NCI-H524 treated with DMSO at 0.1 percent for 48 hours (cell line): ENCODE data around the gene NETO1.

Experiments
- DNase-seq: peaks from one replicate; lab custom pipeline; 2025; lab: John Stamatoyannopoulos, UW

Gene NETO1

DNA sequence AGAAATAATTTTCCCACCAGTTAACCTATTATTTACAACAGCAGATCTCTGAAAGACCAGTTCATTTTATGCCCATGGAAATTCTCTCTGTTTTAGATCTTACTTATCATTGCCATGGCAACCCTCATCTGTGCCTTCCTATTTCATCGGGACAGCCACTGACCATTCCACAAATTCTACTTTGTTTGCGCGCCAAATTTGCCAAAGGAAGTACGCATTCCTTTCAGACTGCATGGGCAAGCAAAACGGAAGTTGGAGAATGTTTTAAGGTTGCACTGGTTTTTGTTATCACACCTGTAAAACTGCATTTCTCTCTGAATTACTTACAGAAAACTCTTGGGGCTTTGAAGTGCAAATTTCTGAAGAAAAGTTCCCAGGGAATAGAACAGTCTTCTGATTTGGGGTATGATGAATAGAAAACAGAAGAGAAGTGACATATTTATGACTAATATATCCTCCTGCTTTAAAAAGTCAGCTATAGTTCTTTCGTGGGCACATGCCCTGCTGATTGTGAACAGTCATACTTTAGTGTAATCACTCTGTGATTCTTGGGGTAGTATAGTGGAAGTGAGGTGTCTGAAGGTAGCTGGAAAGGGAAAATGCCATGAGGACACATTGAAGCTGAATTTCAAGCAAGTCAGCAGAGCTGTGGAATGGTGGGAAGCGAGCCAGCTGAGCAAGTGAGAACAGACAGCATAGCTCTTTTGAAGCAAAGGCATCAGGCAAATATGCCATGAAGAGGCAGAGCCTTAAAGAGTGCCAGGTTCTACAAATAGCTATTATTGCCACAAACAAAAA lies 20.9 kb downstream of the NETO1 start:
- DNase-seq = no peak

DNA sequence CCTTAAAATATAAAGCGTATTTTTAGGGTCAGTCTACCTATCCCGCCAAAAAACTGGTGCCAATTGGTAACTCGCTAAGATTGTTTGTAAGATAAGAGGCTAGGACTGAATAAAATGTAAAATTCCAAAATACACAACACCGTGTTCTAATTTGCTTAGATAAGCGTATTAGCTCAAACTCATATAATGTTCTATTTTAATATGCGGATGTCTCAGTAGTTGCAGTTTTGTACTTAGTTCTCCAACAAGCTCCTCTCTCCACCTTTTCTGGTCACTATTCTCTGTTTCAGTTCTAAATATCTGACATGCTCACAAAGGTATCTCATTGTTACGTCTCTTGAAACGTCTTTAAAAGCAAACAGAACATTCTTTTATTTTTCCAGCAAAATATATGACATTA lies 24.0 kb downstream of the NETO1 start:
- DNase-seq = no peak

GRCh38 chr18:72840109-72840508 lies 27.7 kb downstream of the NETO1 start:
- no peak for DNase-seq

DNA sequence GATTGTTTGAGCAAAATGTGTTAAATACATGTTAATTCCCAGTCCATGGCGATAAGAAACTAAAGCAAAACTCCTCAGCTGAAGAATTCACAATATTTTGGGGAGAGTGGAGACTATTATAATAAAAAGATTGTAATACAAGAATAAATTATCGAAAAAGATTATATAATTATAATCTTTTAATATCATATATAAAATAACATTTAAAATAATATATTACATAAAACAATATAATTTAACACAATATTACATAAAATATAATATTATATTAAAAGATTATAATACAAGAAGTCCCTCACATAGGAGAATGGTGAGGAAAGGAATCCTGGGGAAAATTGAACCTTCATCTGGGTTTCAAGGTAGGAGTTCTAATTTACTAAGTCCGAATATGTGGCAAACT lies 33.1 kb downstream of the NETO1 start:
- DNase-seq = no peak

DNA sequence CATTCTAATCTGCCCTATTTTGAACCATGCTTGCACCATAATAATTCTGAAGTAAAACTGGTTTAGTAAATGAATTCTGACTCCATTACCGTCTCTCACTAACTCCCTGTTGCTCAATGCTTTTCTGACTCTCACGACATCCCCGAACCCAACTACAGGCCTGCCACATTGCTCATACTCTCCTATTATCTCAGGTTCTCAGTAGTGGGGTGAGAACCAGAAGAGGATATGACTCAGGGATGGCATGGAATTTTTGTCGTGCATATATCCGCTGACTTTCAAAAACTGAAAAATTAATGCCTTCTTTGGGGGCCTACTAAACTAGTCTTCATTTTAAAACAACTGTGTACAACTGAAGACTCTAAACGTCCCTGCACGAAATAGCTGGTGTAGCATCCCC lies 34.3 kb downstream of the NETO1 start:
- no peak for DNase-seq

DNA sequence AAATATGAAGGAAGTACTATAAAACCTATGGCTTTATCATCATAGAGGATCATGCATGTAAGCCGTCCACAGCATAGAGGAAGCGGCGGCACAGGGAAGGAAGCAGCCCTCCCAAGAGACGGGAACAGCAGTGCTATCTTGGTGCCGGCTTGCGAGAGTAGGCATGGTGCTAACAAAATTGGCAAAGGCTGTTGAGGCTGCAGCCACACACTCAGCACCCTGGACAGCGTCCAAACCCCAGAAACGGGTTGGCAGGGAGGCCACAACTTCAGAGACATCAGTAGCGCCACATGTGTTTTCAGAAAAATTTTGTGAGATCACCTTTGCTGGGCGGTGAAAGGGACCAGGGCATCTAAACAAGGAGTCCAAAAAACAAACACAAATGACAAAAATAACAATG lies 37.7 kb downstream of the NETO1 start:
- no peak for DNase-seq

GRCh38 chr18:72828601-72829000 lies 39.2 kb downstream of the NETO1 start:
- DNase-seq = no peak

DNA sequence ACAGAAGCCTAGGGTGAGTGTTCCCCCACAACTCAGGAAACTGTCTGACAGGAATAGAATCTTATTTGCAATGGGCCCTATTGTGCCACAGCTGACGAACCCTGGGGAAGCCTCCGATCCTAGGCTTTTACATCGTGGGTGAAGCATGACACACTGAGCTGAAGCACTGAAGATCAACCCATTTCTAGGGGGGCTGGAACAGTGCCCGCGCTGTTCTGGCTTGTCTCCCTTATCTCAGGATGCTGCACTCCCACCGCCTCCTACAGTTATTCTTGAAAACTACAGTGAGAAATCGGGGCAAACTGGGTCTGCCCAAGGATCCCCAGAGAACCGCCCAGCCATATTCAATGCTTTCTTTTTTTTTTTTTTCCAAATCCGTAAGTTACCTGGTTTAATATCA lies 41.1 kb downstream of the NETO1 start:
- no peak for DNase-seq

DNA sequence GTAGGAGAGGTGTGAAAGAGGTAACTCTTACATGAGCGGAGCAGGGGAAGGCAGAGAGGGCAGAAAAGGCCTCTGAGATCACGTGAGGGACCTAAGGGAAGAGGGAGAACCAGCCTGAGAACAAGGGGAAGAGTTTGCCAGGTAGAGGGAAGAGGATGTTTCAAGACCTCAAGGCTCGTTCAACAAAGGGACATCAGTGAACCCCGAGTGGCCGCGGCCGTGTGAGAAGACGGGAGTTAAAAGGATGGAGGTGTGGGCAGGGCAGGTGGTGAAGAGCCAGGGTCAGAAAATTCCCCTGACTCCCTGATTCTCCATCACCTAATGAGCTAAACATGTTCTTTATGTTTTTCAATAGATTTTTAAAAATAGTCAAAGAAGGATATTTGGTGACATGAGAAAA lies 44.4 kb downstream of the NETO1 start:
- no peak for DNase-seq

DNA sequence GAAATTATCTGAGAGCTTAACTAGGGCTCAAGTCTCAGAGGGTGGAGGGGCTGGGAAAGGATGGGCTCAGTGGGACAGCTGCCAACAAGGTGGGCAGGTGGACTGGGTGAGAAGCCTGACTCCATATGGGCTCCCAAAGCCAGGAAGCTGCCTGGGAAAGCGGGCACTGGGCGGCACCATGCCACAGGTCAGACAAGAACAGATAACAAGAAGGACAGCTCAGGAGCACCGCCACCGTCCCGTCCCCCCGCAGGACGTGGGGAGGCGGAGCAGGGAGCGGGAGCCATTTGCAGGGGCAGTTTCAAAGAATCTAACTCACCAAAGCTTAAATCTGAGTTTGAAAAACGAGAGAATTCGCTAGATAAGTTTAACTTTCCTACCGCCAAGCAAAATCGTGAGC lies 45.6 kb downstream of the NETO1 start:
- DNase-seq = no peak

- DNase-seq = no peak
Observed at GRCh38 chr18:72820571-72820970, 47.2 kb downstream of the NETO1 start.

DNA sequence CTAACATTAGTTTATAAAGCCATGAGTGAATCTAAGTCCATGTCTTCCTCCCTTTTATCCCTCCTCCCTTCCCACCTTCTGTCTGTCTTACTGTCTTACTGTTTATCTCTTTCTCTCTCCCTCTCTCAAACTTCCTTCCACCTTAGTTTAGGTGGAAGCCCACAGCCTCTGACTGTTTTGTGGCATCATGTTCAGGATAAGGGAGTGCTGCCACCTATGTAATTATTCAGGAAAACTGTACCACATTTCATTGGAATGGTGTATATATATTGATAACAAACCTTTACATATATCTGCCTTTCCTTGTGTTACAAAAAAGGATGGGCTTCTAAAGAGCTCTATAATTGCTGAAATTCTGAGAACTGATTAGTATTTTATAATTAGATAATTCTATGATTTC lies 48.7 kb downstream of the NETO1 start:
- no peak for DNase-seq

GRCh38 chr18:72811047-72811446 lies 56.7 kb downstream of the NETO1 start:
- DNase-seq = peak; percentile 75

GRCh38 chr18:72808680-72809079 lies 59.1 kb downstream of the NETO1 start:
- no peak for DNase-seq

DNA sequence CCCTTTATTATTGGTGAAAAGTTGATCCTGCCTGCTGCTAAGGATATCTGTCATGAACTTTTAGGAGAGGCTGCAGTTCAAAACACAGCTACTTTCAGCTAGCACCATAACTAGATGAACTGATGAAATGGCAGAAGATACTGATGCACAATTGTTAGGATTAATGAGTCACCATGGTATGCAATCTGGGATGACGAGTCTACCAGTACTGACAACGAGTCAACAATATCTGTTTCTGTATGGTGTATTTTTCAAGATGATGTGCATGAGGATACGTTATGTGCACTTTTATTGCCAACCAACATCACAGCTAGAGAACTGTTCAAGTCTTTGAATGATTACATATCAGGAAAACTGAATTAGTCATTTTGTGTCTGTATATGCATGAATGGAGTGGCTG lies 68.7 kb downstream of the NETO1 start:
- DNase-seq = no peak

DNA sequence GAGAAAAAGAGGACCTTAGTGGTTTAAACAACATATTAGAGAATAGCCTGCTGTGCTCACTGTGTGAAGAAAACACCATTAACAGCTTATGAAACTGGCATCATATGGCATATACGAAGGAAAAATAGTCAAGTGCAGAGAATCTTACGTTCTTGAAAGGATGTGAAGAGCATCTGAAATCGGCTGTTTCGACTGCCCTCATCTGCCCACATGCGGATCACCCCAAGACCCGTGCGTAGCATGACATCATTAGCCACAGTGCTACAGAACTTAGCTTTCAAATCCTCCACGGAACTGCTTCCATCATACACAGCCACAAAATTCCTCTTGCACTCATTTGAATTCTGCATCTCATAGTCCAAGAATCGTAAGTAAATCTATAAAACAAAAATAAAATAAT lies 84.3 kb downstream of the NETO1 start:
- DNase-seq = no peak

DNA sequence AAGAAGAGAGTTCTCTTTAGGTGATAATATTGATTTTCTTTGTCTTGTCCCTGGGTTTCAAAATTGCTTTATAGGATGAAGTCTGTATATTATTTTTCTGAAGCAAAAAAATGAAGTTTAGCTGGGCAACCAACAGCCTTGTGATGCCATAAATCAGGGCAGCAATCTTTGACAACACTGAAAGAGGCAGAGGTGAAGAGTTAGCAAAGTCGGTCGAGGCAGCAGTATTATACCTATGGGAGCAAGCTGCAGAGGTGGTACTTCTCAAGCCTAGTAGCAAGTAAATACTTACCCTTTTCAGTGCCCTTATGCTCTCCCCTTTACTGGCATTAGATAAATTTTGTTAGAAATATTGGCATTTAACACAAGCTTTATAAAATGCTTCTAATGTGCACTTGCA lies 92.9 kb downstream of the NETO1 start:
- DNase-seq = no peak

DNA sequence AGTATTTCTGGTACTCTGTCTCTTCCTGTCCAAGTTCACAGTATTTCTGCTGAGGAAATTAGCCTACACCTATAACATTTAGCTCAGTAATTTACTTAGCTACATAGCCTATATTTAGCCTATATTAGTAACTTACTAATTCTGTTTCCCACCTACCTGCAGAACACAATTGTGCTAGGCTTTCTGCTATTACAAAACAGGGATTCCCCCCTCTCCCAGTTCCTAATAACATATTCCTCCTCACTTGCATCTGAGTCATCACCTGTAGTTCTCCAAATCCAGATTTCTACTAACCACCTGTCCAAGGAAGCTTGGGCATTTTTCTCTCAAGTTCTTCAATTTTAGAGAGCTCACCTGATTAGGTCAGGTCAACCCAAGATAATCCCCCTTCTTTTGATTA lies 94.9 kb downstream of the NETO1 start:
- no peak for DNase-seq

GRCh38 chr18:72768681-72769229 lies 99.0 kb downstream of the NETO1 start:
- no peak for DNase-seq

- DNase-seq = peak; percentile 12
Observed at GRCh38 chr18:72762515-72763122, 105.2 kb downstream of the NETO1 start.

DNA sequence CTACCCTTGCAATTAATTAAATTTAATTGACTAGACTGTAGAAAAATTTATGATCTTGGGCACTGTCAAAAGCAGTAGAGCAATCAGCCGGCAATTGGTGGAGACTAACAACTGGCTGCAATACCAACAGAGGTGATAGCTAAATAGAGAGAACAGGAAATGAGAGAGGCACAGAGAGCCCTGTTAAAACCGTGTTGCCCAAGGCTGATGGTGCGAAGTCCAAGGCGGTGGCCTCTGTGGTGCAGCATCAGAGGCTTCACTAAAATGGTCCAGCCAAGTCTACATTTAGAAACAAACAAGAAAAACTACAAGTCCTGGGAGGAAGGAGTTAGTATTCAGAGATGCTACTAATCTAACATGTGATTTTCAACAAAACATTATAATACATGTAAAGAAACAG lies 115.6 kb downstream of the NETO1 start:
- no peak for DNase-seq

DNA sequence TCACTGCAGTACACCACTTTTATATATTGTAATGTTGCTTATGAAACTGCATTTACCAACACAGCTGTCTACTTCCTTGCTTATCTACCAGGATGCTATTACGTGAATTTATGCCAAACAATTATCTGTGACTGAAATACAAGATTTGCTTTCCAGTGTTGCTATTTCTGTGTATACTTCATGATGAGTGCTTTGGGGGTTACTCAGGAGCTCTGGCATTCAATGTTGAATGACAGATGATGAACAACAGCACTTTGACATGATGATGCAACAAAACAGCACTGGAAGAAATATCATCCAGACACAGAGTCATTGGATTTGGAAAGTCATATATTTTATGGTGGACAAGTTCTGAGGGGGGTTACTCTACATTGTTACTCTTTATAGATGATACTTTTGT lies 125.8 kb downstream of the NETO1 start:
- DNase-seq = no peak

- no peak for DNase-seq
Observed at GRCh38 chr18:72738136-72738535, 129.7 kb downstream of the NETO1 start.

DNA sequence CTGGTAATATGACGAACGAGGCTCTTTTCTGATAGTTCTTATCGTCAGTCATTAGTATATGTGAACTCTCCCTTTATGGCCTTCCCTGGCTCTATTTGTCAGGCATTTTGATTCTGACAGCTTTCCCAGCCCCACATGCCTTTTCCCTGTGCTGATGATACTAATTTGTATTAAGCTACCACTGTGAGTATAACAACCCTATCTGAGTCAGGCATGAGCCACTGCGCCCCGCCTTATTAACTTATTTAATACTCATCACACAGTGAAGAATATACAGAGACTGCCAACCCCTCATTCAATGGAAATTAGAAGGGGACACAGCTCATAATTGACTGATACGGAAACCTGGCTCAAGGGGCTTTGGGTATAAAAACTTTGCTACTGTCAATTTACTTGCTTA lies 140.0 kb downstream of the NETO1 start:
- no peak for DNase-seq
